Superior temporal gyrus (tissue), 1 donor: ENCODE data around the gene C7.
"Not testable (repeated sequence)": the region's sequence is repeated elsewhere in the genome, so short reads cannot be mapped to it uniquely, and the experiment has no call there.

ENCODE experiments used
- DNase-seq: peaks from one replicate; pipeline ENCODE4 v3.0.0-alpha.2; 2016; ENCODE audit errors: extremely low spot score

Gene C7

GRCh38 chr5:40909264-40909663, at the start of gene C7:
TSS of gene C7 (plus strand) at chr5:40909497. CDS start at chr5:40909611, 114 bp downstream.
- DNase-seq, result no peak

GRCh38 chr5:40860711-40861110, 48.6 kb upstream of the C7 start:
- no peak for DNase-seq

GRCh38 chr5:40865004-40865403, 44.3 kb upstream of the C7 start:
- DNase-seq, result not testable (repeated sequence)

GRCh38 chr5:40866844-40867243, 42.5 kb upstream of the C7 start:
- DNase-seq, result no peak

- no peak for DNase-seq
Measured at GRCh38 chr5:40869384-40869783, 39.9 kb upstream of the C7 start.

GRCh38 chr5:40871177-40871576, 38.1 kb upstream of the C7 start:
- no peak for DNase-seq

GRCh38 chr5:40872253-40872652, 37.0 kb upstream of the C7 start:
- not testable (repeated sequence) for DNase-seq

- no peak for DNase-seq
Measured at GRCh38 chr5:40873286-40873880, 35.9 kb upstream of the C7 start.

GRCh38 chr5:40875958-40876357, 33.3 kb upstream of the C7 start:
- DNase-seq, result no peak

- DNase-seq, result no peak
Measured at GRCh38 chr5:40877371-40877988, 31.8 kb upstream of the C7 start.

- DNase-seq, result peak; percentile 72
Measured at GRCh38 chr5:40879163-40879942, 29.9 kb upstream of the C7 start.

GRCh38 chr5:40882291-40882690, 27.0 kb upstream of the C7 start:
- no peak for DNase-seq

- not testable (repeated sequence) for DNase-seq
Measured at GRCh38 chr5:40883051-40883450, 26.2 kb upstream of the C7 start.

GRCh38 chr5:40895440-40896425, 13.6 kb upstream of the C7 start:
- DNase-seq, result not testable (repeated sequence)

GRCh38 chr5:40904205-40904993, 4.9 kb upstream of the C7 start:
- peak; percentile 74 for DNase-seq

GRCh38 chr5:40904994-40905306, 4.3 kb upstream of the C7 start:
- no peak for DNase-seq

GRCh38 chr5:40906351-40906751, 2.9 kb upstream of the C7 start:
- no peak for DNase-seq

- no peak for DNase-seq
Measured at GRCh38 chr5:40909723-40910122, 426 bp downstream of the C7 start.

GRCh38 chr5:40911266-40911665, 2.0 kb downstream of the C7 start:
- no peak for DNase-seq

- no peak for DNase-seq
Measured at GRCh38 chr5:40914835-40915234, 5.5 kb downstream of the C7 start.

GRCh38 chr5:40915341-40915926, 6.1 kb downstream of the C7 start:
- no peak for DNase-seq
